Caco-2 (cell line): ENCODE measurements around the gene KCNH2. TPM values are rescaled to one million over a fixed set of nuclear protein-coding genes. Genes with fewer than 3 reads are reported as not detected.

Source experiments
- BruUV-seq: library from RNA; stranded (reverse); fragments of 400-500 nt; replicated peaks from 2 replicates; lab custom pipeline; 2021; lab: Mats Ljungman, UMichigan
- CTCF ChIA-PET: fragments of 300-600 bp; sonication (Branson Sonifier 250); formaldehyde crosslinking; loops from one replicate; lab custom pipeline; 2022; ENCODE audit warnings: antibody characterized with exemption; lab: Charles Lee
- POLR2A ChIA-PET: fragments of 300-600 bp; sonication (Branson Sonifier 250); formaldehyde crosslinking; loops from one replicate; lab custom pipeline; 2022; ENCODE audit warnings: antibody characterized with exemption; lab: Charles Lee
- DNase-seq, 2 experiments: peaks; one replicate each; pipeline versions ENCODE4 v3.0.0 to v3.0.0-alpha.2; 2020 to 2022
- H3K27me3 ChIP-seq: replicated peaks from 2 replicates; pipeline ENCODE4 v1.6.0; 2011; ENCODE audit warnings: low read length; ENCODE audit not compliant: control insufficient read depth, insufficient read depth
- H3K36me3 ChIP-seq: 2 replicates; pipeline ENCODE4 v1.5.1; 2011; ENCODE audit warnings: low read length; ENCODE audit not compliant: control insufficient read depth, insufficient read depth
- H3K4me1 ChIP-seq: fragments of 250-450 bp; sonication (Bioruptor Pico); 2 replicates; pipeline ENCODE4 v1.5.1; 2020; ENCODE audit warnings: mild to moderate bottlenecking
- H3K4me3 ChIP-seq: 2 replicates; pipeline ENCODE4 v1.5.1; 2011; ENCODE audit warnings: low read depth, mild to moderate bottlenecking, control low read depth, low read length
- H3K9me3 ChIP-seq: fragments of 250-450 bp; sonication (Bioruptor Pico); 2 replicates; pipeline ENCODE4 v1.5.1; 2020; ENCODE audit warnings: mild to moderate bottlenecking, moderate library complexity
- H3K27ac Mint-ChIP-seq: one replicate; pipeline ENCODE4 v1.8.0; 2022; ENCODE audit warnings: mixed read lengths; ENCODE audit not compliant: unreplicated experiment
- H3K27me3 Mint-ChIP-seq: one replicate; pipeline ENCODE4 v1.8.0; 2022; ENCODE audit warnings: mixed read lengths; ENCODE audit not compliant: insufficient read depth, unreplicated experiment
- H3K36me3 Mint-ChIP-seq: one replicate; pipeline ENCODE4 v1.8.0; 2022; ENCODE audit warnings: mild to moderate bottlenecking, mixed read lengths; ENCODE audit not compliant: insufficient read depth, unreplicated experiment
- H3K4me1 Mint-ChIP-seq: one replicate; pipeline ENCODE4 v1.8.0; 2022; ENCODE audit warnings: low read depth, mixed read lengths; ENCODE audit not compliant: unreplicated experiment
- H3K4me3 Mint-ChIP-seq: one replicate; pipeline ENCODE4 v1.8.0; 2022; ENCODE audit warnings: mild to moderate bottlenecking, moderate library complexity, mixed read lengths; ENCODE audit not compliant: unreplicated experiment
- H3K9me3 Mint-ChIP-seq: one replicate; pipeline ENCODE4 v1.8.0; 2022; ENCODE audit warnings: mixed read lengths; ENCODE audit not compliant: unreplicated experiment
- CTCF ChIP-seq, 2 experiments: fragments of 200-600 bp in 1 of 2; IDR thresholded peaks; 1 replicate in 1 of 2; 2 replicates in 1 of 2; pipeline versions ENCODE4 v1.5.1 to v1.8.0; 2011 to 2022; ENCODE audit warnings: antibody characterized with exemption in 1 of 2, control low read depth in 1 of 2, inconsistent platforms in 1 of 2, low read depth in 1 of 2, low read length in 1 of 2, mild to moderate bottlenecking in 1 of 2, moderate library complexity in 1 of 2; ENCODE audit not compliant: insufficient read depth in 1 of 2, severe bottlenecking in 1 of 2, unreplicated experiment in 1 of 2
- intact Hi-C: fragments of 100-400 bp; cut with micrococcal nuclease; formaldehyde crosslinking; loops from one replicate; pipeline ENCODE4 v1.10.0; 2022; ENCODE audit not compliant: unreplicated experiment
- total RNA-seq: library from RNA; stranded (reverse); gene quantifications from 2 replicates; pipeline ENCODE4 v1.2.3, GENCODE V29; 2022

Gene KCNH2
- total RNA-seq, 1 experiment from 2014 or later = 0.66 TPM

GRCh38 chr7:150958062-150958552 is 20.0 kb downstream of the KCNH2 start:
- Mint-ChIP-seq H3K27me3 (peaks cover 10% of the 10 kb centered on the region), H3K36me3 (no peaks in the 10 kb centered on the region), H3K4me3 (no peak overlapping the region), H3K9me3 (no peaks in the 10 kb centered on the region), H3K4me1 (peaks cover 11% of the 10 kb centered on the region), H3K27ac (no peak overlapping the region)
- no peaks in the 10 kb centered on the region for H3K4me1 ChIP-seq
- POLR2A ChIA-PET = no interaction called here
- BruUV-seq = no TSS peak
- intact Hi-C loops = no loop called here
- no peak for DNase-seq
- no peaks in the 10 kb centered on the region for H3K27me3 ChIP-seq
- CTCF ChIA-PET = no interaction called here
- no peaks in the 10 kb centered on the region for H3K36me3 ChIP-seq
- H3K9me3 ChIP-seq = no peaks in the 10 kb centered on the region
- no peak overlapping the region for H3K4me3 ChIP-seq
- TF ChIP-seq CTCF (IDR thresholded peaks at IDR 0.05; ENCODE audit: insufficient read depth in 1 of 2, low read depth in 1 of 2, low read length in 1 of 2, severe bottlenecking in 1 of 2, unreplicated experiment in 1 of 2) = no peak

- CTCF ChIA-PET = no interaction called here
- H3K27ac Mint-ChIP-seq = no peak overlapping the region
- H3K27me3 ChIP-seq = no peaks in the 10 kb centered on the region
Observed at GRCh38 chr7:150957133-150958020, 20.7 kb downstream of the KCNH2 start.

More at GRCh38 chr7:150957133-150958020, 20.7 kb downstream of the KCNH2 start:
- intact Hi-C loops = no loop called here
- Mint-ChIP-seq H3K4me1 (peaks cover 3% of the 10 kb centered on the region), H3K9me3 (no peaks in the 10 kb centered on the region), H3K27me3 (peaks cover 10% of the 10 kb centered on the region), H3K4me3 (no peak overlapping the region), H3K36me3 (no peaks in the 10 kb centered on the region)
- Histone ChIP-seq H3K4me1 (no peaks in the 10 kb centered on the region), H3K4me3 (no peak overlapping the region), H3K36me3 (no peaks in the 10 kb centered on the region), H3K9me3 (no peaks in the 10 kb centered on the region)
- no TSS peak for BruUV-seq
- TF ChIP-seq CTCF (IDR thresholded peaks at IDR 0.05; ENCODE audit: insufficient read depth in 1 of 2, low read depth in 1 of 2, low read length in 1 of 2, severe bottlenecking in 1 of 2, unreplicated experiment in 1 of 2) = no peak
- POLR2A ChIA-PET = no interaction called here
- no peak for DNase-seq
